T-helper 2 cell treated with Interferon-gamma antibody and Interleukin-4, amounts not matched to agents 5 μg/mL and 100 μg/mL, for 36 hours (primary cell): ENCODE data around the gene IPO4.

ENCODE experiments used
- DNase-seq: peaks from one replicate; pipeline ENCODE4 v3.0.0; 2021; ENCODE audit warnings: low spot score
- H3K27ac Mint-ChIP-seq: one replicate; pipeline ENCODE4 v1.8.0; 2021; ENCODE audit warnings: mild to moderate bottlenecking, mixed read lengths
- H3K27me3 Mint-ChIP-seq: one replicate; pipeline ENCODE4 v1.8.0; 2021; ENCODE audit warnings: low read depth, mixed read lengths
- H3K36me3 Mint-ChIP-seq: one replicate; pipeline ENCODE4 v1.8.0; 2021; ENCODE audit warnings: low read depth, mixed read lengths
- H3K4me1 Mint-ChIP-seq: one replicate; pipeline ENCODE4 v1.8.0; 2021; ENCODE audit warnings: low read depth, mixed read lengths
- H3K4me3 Mint-ChIP-seq: one replicate; pipeline ENCODE4 v1.8.0; 2022; ENCODE audit warnings: mild to moderate bottlenecking, moderate library complexity, mixed read lengths
- H3K9me3 Mint-ChIP-seq: one replicate; pipeline ENCODE4 v1.8.0; 2021; ENCODE audit warnings: mixed read lengths

IPO4 gene

DNA sequence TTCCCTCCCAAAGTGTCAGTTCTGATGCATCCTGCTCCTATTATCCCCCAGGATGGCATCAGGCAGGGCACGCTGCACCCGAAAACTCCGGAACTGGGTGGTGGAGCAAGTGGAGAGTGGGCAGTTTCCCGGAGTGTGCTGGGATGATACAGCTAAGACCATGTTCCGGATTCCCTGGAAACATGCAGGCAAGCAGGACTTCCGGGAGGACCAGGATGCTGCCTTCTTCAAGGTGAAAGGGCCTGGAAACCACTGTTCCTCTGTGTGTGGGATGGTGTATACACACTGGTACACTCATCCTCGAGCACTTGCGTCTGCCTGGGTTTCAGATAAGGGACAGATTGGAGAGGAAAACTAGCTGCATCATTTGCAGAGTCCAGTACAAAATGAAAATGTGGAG lies 26.5 kb downstream of the IPO4 start:
- Mint-ChIP-seq H3K27ac (peak overlapping the region; percentile 99), H3K9me3 (no peaks in the 10 kb centered on the region), H3K4me3 (peak overlapping the region; percentile 98), H3K27me3 (peaks cover 2% of the 10 kb centered on the region), H3K4me1 (peaks cover 39% of the 10 kb centered on the region), H3K36me3 (peaks cover 88% of the 10 kb centered on the region)
- peak; percentile 32 for DNase-seq

DNA sequence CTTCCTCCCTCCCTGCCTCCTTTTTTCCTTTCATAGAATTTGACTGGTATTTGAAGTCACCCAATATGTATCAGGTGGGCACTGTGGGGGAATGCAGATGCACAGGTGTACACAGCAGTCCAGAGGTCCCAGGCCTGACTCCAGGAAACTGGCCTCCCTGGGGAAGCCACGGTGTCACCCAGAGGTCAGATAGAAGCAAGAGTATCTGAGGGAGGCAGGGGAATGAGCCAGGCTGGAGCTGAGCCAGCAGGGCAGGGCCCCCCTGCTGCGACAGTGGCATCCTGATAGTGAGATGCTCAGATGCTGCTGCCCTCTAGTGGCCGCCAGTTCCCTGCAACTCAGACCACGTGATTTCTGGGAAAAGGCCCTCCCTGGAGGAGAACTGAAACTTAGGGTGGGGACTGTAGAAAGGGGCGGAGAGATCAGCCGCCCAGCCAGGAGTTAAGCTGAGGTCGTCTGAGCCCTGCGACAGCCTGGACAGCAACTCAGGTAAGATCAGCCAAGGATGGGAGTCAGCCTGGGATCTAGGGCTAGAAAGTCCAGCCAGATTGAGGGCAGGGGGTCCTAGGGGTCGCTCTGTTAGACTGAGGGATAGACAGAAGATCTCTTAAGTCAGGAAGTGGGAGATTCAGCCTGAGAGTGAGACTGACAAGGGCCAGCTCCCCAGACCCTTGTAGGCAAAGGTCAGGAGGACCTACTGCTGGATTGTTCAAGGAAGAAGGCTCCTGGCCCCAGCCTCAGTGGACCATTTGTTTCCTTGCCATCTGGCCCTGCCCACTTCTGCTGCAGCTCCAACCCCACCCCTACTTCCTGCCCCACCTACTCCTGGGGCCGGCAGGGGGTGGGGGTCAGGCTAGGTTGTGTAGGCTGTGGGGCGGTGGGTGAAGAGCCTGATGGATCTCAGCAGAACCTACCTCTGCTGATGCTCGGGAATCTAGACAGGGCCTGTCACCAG lies 27.5 kb downstream of the IPO4 start, which contains the start of gene IRF9:
TSS of gene IRF9 (plus strand) at position 416 of the 955 bp plus-strand sequence. CDS start 880 bp downstream, outside the sequence.
- peak within 1 kb of the TSS; percentile 99 for H3K27ac Mint-ChIP-seq
- peaks cover 85% of the 10 kb centered on the region for H3K36me3 Mint-ChIP-seq

DNA sequence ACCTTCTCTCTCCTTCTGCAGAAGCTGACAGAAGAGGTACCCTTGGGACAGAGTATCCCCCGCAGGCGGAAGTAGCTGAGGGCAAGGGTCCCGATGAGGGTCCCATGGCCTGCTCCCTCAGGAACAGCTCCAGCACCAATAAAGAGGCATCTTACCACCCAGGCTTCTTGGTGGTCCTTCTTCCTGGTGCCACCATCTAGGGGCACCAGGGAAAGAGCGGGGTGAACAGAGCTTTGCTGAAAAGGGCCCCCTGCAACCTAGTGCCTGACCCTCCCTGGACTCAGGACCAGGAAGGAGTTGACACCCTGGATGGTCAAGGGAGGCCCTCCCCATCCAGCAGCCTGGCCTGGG lies 28.1 kb downstream of the IPO4 start:
- Mint-ChIP-seq H3K9me3 (no peaks in the 10 kb centered on the region), H3K4me1 (peaks cover 33% of the 10 kb centered on the region), H3K27me3 (peaks cover 2% of the 10 kb centered on the region), H3K4me3 (peak overlapping the region; percentile 98), H3K27ac (peak overlapping the region; percentile 99), H3K36me3 (peaks cover 84% of the 10 kb centered on the region)
- no peak for DNase-seq

More for the DNA sequence above, 27.5 kb downstream of the IPO4 start, which contains the start of gene IRF9:
- DNase-seq, result peak; percentile 97
- Mint-ChIP-seq H3K27me3 (peaks cover 2% of the 10 kb centered on the region), H3K4me1 (peaks cover 34% of the 10 kb centered on the region), H3K4me3 (peak within 1 kb of the TSS; percentile 98), H3K9me3 (no peaks in the 10 kb centered on the region)

DNA sequence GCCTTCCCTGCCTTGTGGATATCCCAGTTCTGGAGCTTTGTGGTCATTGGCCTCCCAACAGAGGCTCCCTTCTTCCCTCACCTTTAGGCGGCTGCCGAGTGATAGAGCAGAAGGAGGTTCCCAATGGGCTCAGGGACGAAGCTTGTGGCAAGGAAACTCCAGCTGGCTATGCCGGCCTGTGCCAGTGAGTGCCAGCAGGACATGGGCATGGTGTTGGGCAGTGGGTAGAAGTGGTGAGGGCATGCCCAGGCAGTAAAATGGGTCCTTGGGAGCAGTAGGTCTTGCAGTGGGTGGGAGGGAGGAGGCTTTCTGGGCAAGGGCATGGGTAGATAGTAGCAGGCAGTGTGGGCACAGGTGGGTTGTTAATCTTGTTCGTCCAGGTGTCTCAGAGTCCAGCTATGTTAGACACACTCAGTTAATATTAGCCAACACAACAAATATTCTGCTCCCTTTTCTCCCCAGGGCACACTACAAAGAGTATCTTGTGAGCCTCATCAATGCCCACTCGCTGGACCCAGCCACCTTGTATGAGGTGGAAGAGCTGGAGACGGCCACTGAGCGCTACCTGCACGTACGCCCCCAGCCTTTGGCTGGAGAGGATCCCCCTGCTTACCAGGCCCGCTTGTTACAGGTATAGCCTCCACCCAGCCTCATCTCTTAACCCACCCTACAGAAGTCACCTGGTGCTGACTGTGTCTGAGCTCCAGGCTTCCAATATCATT lies 28.7 kb downstream of the IPO4 start:
- Mint-ChIP-seq H3K4me1 (peaks cover 33% of the 10 kb centered on the region), H3K4me3 (peak overlapping the region; percentile 98), H3K9me3 (no peaks in the 10 kb centered on the region), H3K27ac (peak overlapping the region; percentile 99), H3K36me3 (peaks cover 83% of the 10 kb centered on the region), H3K27me3 (peaks cover 2% of the 10 kb centered on the region)
- no peak for DNase-seq

DNA sequence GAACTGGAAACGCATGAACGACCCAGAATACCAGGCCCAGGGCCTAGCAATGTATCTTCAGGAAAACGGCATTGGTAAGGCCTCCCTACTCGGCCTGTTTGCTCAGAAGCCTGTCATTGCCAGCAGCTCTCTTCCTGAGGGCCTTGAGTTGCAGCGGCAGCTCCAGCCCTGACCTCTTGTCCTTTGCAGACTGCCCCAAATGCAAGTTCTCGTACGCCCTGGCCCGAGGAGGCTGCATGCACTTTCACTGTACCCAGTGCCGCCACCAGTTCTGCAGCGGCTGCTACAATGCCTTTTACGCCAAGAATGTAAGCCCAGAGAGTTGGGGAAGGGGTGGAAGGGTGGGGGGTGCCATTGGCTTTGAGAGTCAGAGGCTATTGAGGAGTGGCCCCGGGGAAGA lies 31.3 kb downstream of the IPO4 start:
- no peak for DNase-seq
- Mint-ChIP-seq H3K9me3 (no peaks in the 10 kb centered on the region), H3K4me1 (peaks cover 19% of the 10 kb centered on the region), H3K4me3 (no peak overlapping the region), H3K27me3 (peaks cover 2% of the 10 kb centered on the region), H3K36me3 (peaks cover 72% of the 10 kb centered on the region), H3K27ac (peak overlapping the region; percentile 68)

DNA sequence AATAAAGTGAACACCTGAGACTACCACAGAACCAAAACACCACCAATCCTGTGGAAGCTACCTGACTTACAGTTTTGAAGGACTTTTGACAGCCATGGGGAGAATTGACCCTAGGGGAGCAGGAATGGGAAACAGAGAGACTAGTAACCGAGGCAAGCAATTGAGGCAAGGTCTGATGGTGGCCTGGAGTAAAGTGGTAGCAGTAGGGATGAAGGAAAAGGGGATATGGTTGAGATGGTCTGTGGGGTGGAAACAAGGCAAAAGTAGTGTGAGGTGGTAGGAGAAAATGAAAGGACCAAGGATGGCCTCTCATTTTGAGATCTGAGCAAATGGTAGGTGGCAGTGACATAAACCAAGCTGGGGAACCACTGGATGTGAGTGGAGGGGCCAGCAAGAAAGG lies 31.8 kb downstream of the IPO4 start:
- Mint-ChIP-seq H3K4me3 (no peak overlapping the region), H3K9me3 (no peaks in the 10 kb centered on the region), H3K36me3 (peaks cover 70% of the 10 kb centered on the region), H3K4me1 (peaks cover 15% of the 10 kb centered on the region), H3K27ac (peak overlapping the region; percentile 47), H3K27me3 (peaks cover 2% of the 10 kb centered on the region)
- no peak for DNase-seq

DNA sequence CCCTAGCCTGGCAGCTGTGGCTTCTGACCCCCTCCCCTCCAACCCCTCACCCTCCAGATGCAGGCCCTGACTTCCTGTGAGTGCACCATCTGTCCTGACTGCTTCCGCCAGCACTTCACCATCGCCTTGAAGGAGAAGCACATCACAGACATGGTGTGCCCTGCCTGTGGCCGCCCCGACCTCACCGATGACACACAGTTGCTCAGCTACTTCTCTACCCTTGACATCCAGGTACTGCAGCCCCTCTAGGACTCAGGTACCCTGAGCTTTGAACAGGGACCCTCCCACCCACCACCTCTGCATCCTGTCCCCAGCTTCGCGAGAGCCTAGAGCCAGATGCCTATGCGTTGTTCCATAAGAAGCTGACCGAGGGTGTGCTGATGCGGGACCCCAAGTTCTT lies 33.5 kb downstream of the IPO4 start:
- no peak for DNase-seq
- Mint-ChIP-seq H3K27ac (peak overlapping the region; percentile 45), H3K9me3 (no peaks in the 10 kb centered on the region), H3K4me3 (no peak overlapping the region), H3K4me1 (peaks cover 11% of the 10 kb centered on the region), H3K36me3 (peaks cover 68% of the 10 kb centered on the region), H3K27me3 (no peaks in the 10 kb centered on the region)

DNA sequence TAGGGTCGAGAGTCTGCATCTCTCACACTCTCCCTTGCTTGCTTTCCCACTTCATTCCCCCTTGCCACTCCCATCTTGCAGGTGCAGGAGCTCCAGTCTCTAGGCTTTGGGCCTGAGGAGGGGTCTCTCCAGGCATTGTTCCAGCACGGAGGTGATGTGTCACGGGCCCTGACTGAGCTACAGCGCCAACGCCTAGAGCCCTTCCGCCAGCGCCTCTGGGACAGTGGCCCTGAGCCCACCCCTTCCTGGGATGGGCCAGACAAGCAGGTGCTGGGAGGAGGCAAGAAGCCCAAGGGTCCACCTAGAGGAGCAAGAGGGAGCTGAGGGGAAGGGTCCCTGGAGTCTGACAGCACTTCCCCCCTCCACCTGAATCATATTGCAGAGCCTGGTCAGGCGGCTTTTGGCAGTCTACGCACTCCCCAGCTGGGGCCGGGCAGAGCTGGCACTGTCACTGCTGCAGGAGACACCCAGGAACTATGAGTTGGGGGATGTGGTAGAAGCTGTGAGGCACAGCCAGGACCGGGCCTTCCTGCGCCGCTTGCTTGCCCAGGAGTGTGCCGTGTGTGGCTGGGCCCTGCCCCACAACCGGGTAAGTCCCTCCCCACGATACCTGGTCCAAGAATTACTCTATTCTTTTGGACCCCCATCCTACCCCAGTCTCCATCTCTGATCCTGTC lies 37.1 kb downstream of the IPO4 start:
- DNase-seq, result no peak
- peaks cover 24% of the 10 kb centered on the region for H3K4me1 Mint-ChIP-seq
- no peak overlapping the region for H3K27ac Mint-ChIP-seq
- no peaks in the 10 kb centered on the region for H3K9me3 Mint-ChIP-seq
- no peaks in the 10 kb centered on the region for H3K27me3 Mint-ChIP-seq
- H3K36me3 Mint-ChIP-seq, result peaks cover 61% of the 10 kb centered on the region
- H3K4me3 Mint-ChIP-seq, result no peak overlapping the region

DNA sequence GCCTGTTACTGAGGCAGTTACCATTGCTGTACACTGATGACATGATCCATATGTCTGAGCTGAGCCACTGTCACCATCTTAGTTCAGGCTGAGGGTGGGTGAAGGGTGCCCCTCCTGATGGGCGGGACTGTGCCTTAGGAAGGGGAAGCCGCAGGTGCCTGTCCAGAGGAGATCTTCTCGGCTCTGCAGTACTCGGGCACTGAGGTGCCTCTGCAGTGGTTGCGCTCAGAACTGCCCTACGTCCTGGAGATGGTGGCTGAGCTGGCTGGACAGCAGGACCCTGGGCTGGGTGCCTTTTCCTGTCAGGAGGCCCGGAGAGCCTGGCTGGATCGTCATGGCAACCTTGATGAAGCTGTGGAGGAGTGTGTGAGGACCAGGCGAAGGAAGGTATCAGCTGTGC lies 37.6 kb downstream of the IPO4 start:
- H3K27ac Mint-ChIP-seq, result no peak overlapping the region
- peaks cover 24% of the 10 kb centered on the region for H3K4me1 Mint-ChIP-seq
- peaks cover 64% of the 10 kb centered on the region for H3K36me3 Mint-ChIP-seq
- no peaks in the 10 kb centered on the region for H3K27me3 Mint-ChIP-seq
- H3K9me3 Mint-ChIP-seq, result no peaks in the 10 kb centered on the region
- H3K4me3 Mint-ChIP-seq, result no peak overlapping the region
- no peak for DNase-seq

DNA sequence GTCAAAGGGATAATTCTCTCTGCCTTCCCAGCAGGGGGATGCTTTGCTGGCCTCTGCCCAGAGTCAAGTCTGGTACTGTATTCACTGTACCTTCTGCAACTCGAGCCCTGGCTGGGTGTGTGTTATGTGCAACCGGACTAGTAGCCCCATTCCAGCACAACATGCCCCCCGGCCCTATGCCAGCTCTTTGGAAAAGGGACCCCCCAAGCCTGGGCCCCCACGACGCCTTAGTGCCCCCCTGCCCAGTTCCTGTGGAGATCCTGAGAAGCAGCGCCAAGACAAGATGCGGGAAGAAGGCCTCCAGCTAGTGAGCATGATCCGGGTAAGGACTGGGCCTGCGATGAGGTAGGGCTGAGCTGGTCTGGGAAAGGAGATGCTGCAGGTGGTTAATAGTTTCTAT lies 38.0 kb downstream of the IPO4 start:
- peak overlapping the region; percentile 34 for H3K27ac Mint-ChIP-seq
- H3K9me3 Mint-ChIP-seq, result no peaks in the 10 kb centered on the region
- H3K4me3 Mint-ChIP-seq, result peak overlapping the region; percentile 3
- no peak for DNase-seq
- H3K27me3 Mint-ChIP-seq, result no peaks in the 10 kb centered on the region
- H3K36me3 Mint-ChIP-seq, result peaks cover 64% of the 10 kb centered on the region
- peaks cover 26% of the 10 kb centered on the region for H3K4me1 Mint-ChIP-seq

DNA sequence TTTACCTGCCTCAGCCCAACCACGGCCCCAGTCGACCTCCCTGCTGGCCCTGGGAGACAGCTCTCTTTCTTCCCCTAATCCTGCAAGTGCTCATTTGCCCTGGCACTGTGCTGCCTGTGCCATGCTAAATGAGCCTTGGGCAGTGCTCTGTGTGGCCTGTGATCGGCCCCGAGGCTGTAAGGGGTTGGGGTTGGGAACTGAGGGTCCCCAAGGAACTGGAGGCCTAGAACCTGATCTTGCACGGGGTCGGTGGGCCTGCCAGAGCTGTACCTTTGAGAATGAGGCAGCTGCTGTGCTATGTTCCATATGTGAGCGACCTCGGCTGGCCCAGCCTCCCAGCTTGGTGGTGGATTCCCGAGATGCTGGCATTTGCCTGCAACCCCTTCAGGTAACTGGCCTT lies 38.6 kb downstream of the IPO4 start:
- no peak for DNase-seq
- Mint-ChIP-seq H3K9me3 (no peaks in the 10 kb centered on the region), H3K27ac (no peak overlapping the region), H3K4me3 (no peak overlapping the region), H3K27me3 (no peaks in the 10 kb centered on the region), H3K36me3 (peaks cover 64% of the 10 kb centered on the region), H3K4me1 (peaks cover 32% of the 10 kb centered on the region)

DNA sequence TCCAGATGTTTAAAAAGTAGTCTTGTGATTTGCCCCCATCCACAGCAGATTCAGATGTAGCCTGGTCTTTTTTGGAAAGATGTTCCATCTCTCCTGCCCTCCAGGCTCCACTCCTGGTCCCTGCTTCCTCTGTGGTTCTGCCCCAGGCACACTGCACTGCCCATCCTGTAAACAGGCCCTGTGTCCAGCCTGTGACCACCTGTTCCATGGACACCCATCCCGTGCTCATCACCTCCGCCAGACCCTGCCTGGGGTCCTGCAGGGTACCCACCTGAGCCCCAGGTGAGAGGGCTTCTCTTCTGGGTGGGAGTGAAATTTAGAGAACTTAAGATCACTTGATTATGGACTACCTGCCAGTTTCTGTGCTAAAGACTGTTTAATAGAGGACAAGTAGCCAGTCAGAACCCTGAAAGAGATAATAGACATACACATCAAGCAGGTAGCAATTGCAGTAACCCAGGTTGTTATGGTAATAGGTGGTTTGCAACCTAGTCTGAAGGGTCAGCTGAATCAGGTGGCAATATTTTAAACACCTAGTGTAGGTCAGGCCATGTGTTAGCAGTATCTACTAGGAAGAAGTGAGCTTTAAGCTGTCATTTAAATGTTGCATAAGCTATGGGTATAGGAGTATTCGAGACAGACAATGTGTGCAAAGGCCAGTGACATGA lies 39.2 kb downstream of the IPO4 start:
- Mint-ChIP-seq H3K36me3 (peaks cover 62% of the 10 kb centered on the region), H3K27ac (peak overlapping the region; percentile 26), H3K4me1 (peaks cover 36% of the 10 kb centered on the region), H3K9me3 (no peaks in the 10 kb centered on the region), H3K4me3 (peak overlapping the region; percentile 100), H3K27me3 (no peaks in the 10 kb centered on the region)
- no peak for DNase-seq

DNA sequence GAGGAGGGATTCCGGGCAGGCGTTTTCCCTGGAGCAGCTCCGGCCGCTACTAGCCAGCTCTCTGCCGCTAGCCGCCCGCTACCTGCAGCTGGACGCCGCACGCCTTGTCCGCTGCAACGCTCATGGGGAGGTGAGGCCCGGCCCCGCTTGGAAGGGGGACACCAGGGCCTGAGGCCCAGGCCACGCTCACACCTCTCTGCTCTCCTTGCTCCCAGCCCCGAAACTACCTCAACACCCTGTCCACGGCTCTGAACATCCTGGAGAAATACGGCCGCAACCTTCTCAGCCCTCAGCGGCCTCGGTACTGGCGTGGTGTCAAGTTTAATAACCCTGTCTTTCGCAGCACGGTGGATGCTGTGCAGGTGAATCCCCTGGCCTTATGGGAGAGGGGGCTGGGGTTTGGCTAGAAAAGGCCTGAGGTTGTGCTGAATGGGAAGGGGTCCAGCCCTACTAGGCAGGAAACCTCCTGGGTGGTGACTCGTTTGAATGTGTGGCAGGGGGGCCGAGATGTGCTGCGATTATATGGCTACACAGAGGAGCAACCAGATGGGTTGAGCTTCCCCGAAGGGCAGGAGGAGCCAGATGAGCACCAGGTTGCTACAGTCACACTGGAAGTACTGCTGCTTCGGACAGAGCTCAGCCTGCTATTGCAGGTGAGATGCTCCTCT lies 40.7 kb downstream of the IPO4 start:
- Mint-ChIP-seq H3K9me3 (no peaks in the 10 kb centered on the region), H3K36me3 (peaks cover 73% of the 10 kb centered on the region), H3K4me1 (peaks cover 48% of the 10 kb centered on the region), H3K27ac (peak overlapping the region; percentile 82), H3K4me3 (peak overlapping the region; percentile 100), H3K27me3 (no peaks in the 10 kb centered on the region)
- no peak for DNase-seq
